Endothelial cell (in vitro differentiated cells): Measurements from ENCODE around the gene COL4A3. TPM values are rescaled to one million over a fixed set of nuclear protein-coding genes. Genes with fewer than 3 reads are reported as not detected.
"Not testable (repeated sequence)": the region's sequence is repeated elsewhere in the genome, so short reads cannot be mapped to it uniquely, and the experiment has no call there.

Source experiments
- DNase-seq: peaks from one replicate; pipeline ENCODE4 v3.0.0; 2021; ENCODE audit warnings: low spot score
- H3K27ac Mint-ChIP-seq: one replicate; pipeline ENCODE4 v1.8.0; 2021; ENCODE audit warnings: mixed read lengths, inconsistent platforms; ENCODE audit not compliant: unreplicated experiment
- H3K27me3 Mint-ChIP-seq: one replicate; pipeline ENCODE4 v1.8.0; 2021; ENCODE audit warnings: mild to moderate bottlenecking, moderate library complexity, mixed read lengths, inconsistent platforms; ENCODE audit not compliant: unreplicated experiment
- H3K36me3 Mint-ChIP-seq: one replicate; pipeline ENCODE4 v1.8.0; 2021; ENCODE audit warnings: mild to moderate bottlenecking, low read depth, mixed read lengths, inconsistent platforms; ENCODE audit not compliant: unreplicated experiment
- H3K4me1 Mint-ChIP-seq: one replicate; pipeline ENCODE4 v1.8.0; 2021; ENCODE audit warnings: mild to moderate bottlenecking, mixed read lengths, inconsistent platforms; ENCODE audit not compliant: unreplicated experiment
- H3K4me3 Mint-ChIP-seq: one replicate; pipeline ENCODE4 v1.8.0; 2021; ENCODE audit warnings: mild to moderate bottlenecking, mixed read lengths, inconsistent platforms; ENCODE audit not compliant: unreplicated experiment
- H3K9me3 Mint-ChIP-seq: one replicate; pipeline ENCODE4 v1.8.0; 2021; ENCODE audit warnings: mixed read lengths, inconsistent platforms; ENCODE audit not compliant: unreplicated experiment
- total RNA-seq: library from RNA; stranded (reverse); fragmentation: NEBNext Ultra II Directional; extraction: Animal tissue kit (Norgen Biotek cat#: 25700); gene quantifications from one replicate; pipeline ENCODE4 v1.2.1, GENCODE V29; 2021; ENCODE audit not compliant: unreplicated experiment
- TF ChIP-seq, protein P1 (sequence below): fragments of 200-600 bp; sonication (generic); IDR thresholded peaks from one replicate; pipeline ENCODE4 v1.5.0; 2021; ENCODE audit warnings: antibody characterized with exemption; ENCODE audit not compliant: unreplicated experiment

COL4A3 gene
- total RNA-seq, 1 donor from 2014 or later: not detected

DNA sequence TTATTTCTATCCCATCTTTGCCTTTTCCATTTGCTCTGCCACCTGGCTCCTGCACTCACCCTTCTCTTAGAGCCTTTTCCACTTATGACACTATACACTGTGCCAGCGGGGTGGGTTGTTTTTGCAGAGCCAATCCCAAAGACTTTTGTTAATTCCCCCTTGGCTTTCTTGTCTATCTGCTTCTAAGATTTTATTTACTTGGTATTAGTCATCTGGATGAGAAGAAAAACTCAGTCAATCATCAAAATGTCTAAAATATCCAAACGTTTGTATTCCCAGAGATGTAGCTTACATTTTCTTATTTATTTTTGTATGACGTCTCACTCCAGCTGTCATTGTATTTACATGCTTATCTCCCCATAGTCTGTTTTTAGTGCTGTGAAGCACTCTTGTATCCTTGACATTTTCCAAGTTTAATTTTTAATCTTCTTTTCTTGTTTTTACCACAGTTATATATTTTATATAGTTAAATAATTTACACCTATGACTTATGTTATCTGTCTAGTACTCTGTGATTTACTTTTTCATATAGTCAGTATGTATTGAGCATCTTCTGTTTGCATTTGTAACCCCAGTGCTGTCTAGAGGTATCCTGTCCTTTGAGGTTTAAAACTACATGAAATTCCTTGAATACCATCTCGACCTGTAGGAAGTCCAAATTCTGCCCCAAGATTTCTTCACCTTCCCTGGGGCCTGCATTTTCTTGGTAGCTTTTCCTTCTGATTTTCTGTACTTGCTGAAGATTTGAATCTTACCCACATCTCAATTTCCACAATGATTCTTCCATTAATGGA, 55.1 kb downstream of the COL4A3 start:
- H3K27ac Mint-ChIP-seq: no peak overlapping the region
- TF ChIP-seq, protein P1, sequence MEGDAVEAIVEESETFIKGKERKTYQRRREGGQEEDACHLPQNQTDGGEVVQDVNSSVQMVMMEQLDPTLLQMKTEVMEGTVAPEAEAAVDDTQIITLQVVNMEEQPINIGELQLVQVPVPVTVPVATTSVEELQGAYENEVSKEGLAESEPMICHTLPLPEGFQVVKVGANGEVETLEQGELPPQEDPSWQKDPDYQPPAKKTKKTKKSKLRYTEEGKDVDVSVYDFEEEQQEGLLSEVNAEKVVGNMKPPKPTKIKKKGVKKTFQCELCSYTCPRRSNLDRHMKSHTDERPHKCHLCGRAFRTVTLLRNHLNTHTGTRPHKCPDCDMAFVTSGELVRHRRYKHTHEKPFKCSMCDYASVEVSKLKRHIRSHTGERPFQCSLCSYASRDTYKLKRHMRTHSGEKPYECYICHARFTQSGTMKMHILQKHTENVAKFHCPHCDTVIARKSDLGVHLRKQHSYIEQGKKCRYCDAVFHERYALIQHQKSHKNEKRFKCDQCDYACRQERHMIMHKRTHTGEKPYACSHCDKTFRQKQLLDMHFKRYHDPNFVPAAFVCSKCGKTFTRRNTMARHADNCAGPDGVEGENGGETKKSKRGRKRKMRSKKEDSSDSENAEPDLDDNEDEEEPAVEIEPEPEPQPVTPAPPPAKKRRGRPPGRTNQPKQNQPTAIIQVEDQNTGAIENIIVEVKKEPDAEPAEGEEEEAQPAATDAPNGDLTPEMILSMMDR: no peak
- H3K4me1 Mint-ChIP-seq: no peaks in the 10 kb centered on the region
- no peaks in the 10 kb centered on the region for H3K27me3 Mint-ChIP-seq
- no peaks in the 10 kb centered on the region for H3K36me3 Mint-ChIP-seq
- DNase-seq: no peak
- H3K4me3 Mint-ChIP-seq: no peak overlapping the region
- H3K9me3 Mint-ChIP-seq: no peaks in the 10 kb centered on the region

GRCh38 chr2:227221120-227221519, 56.7 kb downstream of the COL4A3 start:
- H3K36me3 Mint-ChIP-seq: no peaks in the 10 kb centered on the region
- H3K27me3 Mint-ChIP-seq: no peaks in the 10 kb centered on the region
- no peak overlapping the region for H3K4me3 Mint-ChIP-seq
- TF ChIP-seq, protein P1: no peak
- no peaks in the 10 kb centered on the region for H3K4me1 Mint-ChIP-seq
- no peaks in the 10 kb centered on the region for H3K9me3 Mint-ChIP-seq
- no peak for DNase-seq
- H3K27ac Mint-ChIP-seq: no peak overlapping the region

DNA sequence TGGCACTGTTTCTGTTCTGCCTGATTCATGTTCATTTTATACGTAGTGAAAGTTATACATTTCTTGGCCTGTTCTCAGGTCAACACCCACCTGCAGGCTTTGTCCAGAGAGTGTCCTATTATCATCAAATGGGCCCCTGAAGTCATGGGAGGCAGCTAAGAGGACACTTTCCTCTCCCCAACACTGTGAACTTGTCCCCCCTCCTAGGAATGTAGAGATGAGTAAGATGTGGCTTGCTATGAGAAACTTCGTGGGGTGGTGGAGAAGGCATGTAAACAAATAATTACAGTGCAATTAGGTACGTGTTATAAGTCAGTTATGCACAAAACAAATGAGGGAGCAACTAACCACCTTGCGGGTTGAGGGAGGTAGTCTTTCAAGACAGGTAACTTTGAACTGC, 57.9 kb downstream of the COL4A3 start:
- no peaks in the 10 kb centered on the region for H3K4me1 Mint-ChIP-seq
- H3K27me3 Mint-ChIP-seq: no peaks in the 10 kb centered on the region
- H3K27ac Mint-ChIP-seq: no peak overlapping the region
- H3K4me3 Mint-ChIP-seq: no peak overlapping the region
- H3K9me3 Mint-ChIP-seq: no peaks in the 10 kb centered on the region
- DNase-seq: no peak
- no peaks in the 10 kb centered on the region for H3K36me3 Mint-ChIP-seq
- TF ChIP-seq, protein P1: no peak

- H3K9me3 Mint-ChIP-seq, H3K27ac Mint-ChIP-seq, H3K36me3 Mint-ChIP-seq, H3K4me3 Mint-ChIP-seq, H3K4me1 Mint-ChIP-seq, H3K27me3 Mint-ChIP-seq, DNase-seq: not testable (repeated sequence)
Measured at GRCh38 chr2:227225641-227226040, 61.2 kb downstream of the COL4A3 start.

GRCh38 chr2:227228061-227228667, 63.7 kb downstream of the COL4A3 start:
- no peak overlapping the region for H3K27ac Mint-ChIP-seq
- no peaks in the 10 kb centered on the region for H3K9me3 Mint-ChIP-seq
- H3K4me1 Mint-ChIP-seq: no peaks in the 10 kb centered on the region

More at GRCh38 chr2:227228061-227228667, 63.7 kb downstream of the COL4A3 start:
- Mint-ChIP-seq H3K27me3 (no peaks in the 10 kb centered on the region), H3K36me3 (no peaks in the 10 kb centered on the region), H3K4me3 (no peak overlapping the region)
- no peak for DNase-seq
- TF ChIP-seq, protein P1: no peak
